GM12801 (cell line): ENCODE measurements around the gene INPP5K.

Source experiments
- CTCF ChIP-seq: IDR thresholded peaks from one replicate; pipeline ENCODE4 v1.5.1; 2011; ENCODE audit warnings: control low read depth; ENCODE audit not compliant: insufficient read length; ENCODE audit errors: extremely low read depth

The INPP5K gene

GRCh38 chr17:1496869-1497268 is 19.5 kb downstream of the INPP5K start:
- TF ChIP-seq CTCF, result no peak

DNA sequence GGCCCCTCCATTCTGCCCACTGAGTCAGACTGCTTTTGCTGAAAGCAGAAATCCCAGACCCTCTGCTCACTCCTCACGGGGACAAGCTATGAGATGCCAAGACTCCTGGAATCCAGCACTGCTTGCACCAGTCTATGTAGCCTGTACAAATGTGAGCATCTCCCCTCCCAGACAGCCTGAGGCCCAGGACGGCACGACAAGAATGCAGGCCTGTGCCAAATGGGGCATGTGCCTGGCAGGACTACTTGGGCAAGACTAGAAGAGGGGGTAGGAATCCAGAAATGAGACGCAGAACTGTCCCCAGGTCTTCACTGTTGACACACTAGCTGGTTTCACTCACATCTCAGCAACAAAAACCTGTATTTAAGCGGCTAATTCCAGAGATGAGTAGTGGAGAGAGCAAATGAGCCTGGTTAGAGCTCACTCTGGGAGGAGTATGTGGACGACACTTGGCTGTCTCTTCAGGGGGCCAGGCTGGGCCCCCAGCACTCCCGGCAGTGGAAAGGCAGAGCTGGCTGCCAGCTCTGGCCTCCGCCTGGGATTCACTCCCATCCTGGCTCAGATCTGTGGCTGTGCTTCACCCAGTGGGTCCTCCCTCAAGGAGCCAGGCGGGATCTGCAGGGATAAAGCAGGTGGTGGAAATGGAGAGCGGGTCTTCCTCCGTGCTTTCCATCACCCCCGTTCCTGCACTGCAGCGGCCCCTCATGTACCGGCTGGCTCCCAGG is 21.0 kb downstream of the INPP5K start:
- no peak for TF ChIP-seq CTCF

- no peak for TF ChIP-seq CTCF
Observed at GRCh38 chr17:1494736-1495253, 21.6 kb downstream of the INPP5K start.

- TF ChIP-seq CTCF, result no peak
Observed at GRCh38 chr17:1494203-1494602, 22.2 kb downstream of the INPP5K start.

- no peak for TF ChIP-seq CTCF
Observed at GRCh38 chr17:1493291-1493980, 23.0 kb downstream of the INPP5K start.

DNA sequence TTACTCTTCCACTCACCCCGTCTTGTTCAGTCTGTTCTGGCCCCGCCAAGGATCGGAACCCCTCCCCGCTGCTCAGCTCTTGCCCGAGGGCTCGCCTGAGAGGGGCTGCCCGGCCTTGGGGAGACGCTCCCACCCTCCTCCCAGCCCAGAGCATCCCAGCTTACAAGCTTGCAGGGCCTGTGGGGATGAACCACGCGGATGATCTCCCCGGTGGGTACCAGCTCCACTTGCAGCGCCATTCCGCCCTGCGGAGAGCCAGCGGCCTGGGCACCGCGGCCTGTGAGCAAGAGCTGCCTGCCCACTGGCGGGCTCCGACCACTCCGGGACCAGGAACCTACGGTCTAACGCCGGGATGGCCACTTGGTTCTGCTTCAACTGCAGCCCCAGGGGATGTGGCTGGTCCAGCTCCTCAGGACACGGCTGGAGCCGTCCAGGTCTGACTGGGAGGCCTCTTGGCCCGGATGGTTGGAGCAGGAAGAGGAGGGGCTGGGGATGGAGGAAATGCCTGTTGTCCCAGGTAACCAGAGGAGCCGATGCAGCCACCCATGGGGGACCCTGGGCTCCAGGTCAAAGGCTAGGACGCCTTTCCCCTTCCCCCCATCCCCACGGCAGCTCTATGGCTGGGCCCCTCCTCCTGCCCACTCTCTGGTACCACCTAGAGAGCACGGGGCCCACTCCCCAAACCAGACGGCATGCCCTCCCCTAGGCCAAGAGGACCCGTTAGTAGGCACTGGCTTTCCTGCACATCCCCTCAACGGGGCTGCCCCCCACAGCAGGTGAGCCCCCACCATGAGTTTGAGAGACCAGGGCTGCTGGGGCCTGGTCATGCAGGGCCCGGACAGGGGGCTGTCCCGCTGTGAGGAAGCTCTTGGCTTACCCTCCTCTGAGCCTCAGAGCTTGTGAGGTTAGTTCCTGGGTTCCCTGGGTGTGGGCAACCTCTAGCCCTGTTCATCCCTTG is 23.9 kb downstream of the INPP5K start, which contains the start of gene MYO1C:
MYO1C (minus strand) TSS at position 438 of the 958 bp plus-strand sequence; CDS start at position 239, 199 bp downstream.
- TF ChIP-seq CTCF, result no peak
